ACHN (cell line): ENCODE measurements around the gene FHAD1.

Experiments used
- DNase-seq: peaks from one replicate; pipeline ENCODE4 v3.0.0-alpha.2; 2015
- in situ Hi-C: cut with HindIII; loops from 2 replicates; pipeline ENCODE4 v1.10.0; 2017; ENCODE audit warnings: low sequenced_read_pairs, low pct_ligation_motif_present, low pct_unique_long_range_greater_than_20kb

The FHAD1 gene

DNA sequence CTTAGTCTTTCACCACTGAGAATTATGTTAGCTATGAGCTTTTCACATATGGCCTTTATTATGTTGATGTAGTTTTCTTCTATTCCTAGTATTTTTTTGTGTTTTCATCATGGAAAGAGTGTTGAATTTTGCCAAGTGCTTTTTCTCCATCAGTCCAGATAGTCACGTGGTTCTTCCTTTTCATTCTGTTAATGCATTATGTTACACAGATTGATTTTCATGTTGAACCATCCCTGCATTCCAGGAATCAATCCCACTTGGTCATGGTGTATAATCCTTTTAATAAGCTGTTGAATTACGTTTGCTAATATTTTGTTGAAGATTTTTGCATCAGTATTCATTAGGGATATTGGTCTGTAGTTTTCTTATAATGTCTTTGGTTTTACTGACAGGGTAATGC, 17.7 kb downstream of the FHAD1 start:
- DNase-seq = no peak
- in situ Hi-C loops = no loop called here

DNA sequence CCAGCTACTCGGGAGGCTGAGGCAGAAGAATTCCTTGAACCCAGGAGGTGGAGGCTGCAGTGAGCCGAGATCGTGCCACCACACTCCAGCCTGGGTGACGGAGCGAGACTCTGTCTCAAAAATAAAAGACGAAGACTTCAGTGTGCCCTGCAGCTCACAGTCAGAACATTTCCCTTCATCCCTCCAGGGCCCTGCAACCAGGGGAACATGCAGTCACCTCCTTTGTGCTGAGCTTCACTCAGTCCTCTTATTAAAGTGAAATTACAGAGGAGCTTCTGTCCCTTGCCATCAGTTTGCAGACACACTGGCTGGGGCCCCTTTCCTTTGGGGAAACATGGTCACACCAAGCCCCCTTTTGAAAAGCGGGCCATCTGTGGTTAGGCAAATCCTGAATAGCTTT, 24.2 kb downstream of the FHAD1 start:
- in situ Hi-C loops = no loop called here
- DNase-seq = no peak

DNA sequence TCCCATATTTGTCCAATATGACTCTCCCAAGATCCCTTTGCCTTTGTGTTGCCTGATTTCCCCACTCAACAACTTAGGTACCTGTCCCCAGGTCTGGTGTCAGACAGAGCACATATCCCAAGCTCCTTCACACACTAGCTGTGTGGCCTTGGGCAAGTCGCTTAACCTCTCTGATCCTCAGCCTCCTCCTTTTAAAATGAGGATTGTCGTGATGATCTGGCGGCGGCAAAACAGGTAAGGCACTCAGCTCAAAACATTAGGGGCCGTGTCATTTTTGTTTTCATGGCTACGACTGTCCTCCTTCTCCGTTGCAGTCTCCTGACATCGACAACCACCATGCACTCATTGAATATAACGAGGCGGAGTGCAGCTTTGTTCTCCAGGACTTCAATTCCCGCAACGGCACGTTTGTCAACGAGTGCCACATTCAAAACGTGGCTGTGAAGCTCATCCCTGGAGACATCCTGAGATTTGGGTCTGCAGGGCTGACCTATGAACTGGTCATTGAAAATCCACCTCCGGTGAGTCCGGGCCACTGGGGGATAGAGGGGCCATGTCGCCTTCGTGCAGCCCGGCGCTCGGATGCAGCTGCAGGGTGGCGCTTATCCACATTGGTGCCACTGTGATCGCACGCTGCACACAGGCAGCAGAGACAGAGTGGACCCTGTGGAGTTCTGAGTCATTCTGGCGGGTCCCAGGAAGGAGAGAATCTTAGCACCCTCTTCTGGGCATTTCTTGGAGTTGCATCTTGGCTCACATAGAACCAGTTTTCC, 25.2 kb downstream of the FHAD1 start:
- peak; percentile 76 for DNase-seq
- in situ Hi-C loops = no loop called here

DNA sequence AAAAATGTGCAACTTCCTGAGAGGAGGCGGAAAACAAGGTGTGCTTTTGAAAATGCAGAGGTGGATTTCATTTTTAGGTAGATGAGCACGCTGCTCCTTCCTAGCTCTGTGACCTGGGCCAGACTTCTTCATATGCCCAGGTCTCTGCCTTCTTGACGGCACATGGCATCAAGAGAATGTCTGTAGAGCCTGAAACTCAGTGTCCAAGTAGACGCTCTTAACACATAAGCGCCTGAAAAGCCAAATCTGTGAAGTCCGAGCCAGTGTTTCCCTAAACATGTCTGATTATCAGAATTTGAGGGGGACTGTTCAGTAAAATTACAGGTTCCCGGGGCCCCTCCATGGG, 25.7 kb downstream of the FHAD1 start:
- in situ Hi-C loops = no loop called here
- no peak for DNase-seq

DNA sequence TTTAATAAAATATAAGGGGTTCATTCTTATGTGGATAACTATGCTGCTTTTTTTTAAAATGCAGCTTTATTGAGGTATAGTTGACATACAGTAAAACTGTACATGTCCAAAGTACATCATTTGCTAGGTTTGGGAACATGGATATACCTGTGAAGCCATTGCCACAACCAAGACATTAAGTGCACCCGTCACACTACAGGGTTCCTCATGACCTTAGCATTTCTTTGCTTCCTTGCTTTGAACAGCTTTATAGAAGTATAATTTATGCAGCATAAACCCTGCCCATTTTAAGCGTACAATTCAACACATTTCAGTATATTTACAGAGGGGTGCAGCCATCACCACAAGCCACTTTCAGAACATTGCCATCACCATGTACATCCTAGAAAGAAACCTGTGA, 26.3 kb downstream of the FHAD1 start:
- in situ Hi-C loops = no loop called here
- no peak for DNase-seq

DNA sequence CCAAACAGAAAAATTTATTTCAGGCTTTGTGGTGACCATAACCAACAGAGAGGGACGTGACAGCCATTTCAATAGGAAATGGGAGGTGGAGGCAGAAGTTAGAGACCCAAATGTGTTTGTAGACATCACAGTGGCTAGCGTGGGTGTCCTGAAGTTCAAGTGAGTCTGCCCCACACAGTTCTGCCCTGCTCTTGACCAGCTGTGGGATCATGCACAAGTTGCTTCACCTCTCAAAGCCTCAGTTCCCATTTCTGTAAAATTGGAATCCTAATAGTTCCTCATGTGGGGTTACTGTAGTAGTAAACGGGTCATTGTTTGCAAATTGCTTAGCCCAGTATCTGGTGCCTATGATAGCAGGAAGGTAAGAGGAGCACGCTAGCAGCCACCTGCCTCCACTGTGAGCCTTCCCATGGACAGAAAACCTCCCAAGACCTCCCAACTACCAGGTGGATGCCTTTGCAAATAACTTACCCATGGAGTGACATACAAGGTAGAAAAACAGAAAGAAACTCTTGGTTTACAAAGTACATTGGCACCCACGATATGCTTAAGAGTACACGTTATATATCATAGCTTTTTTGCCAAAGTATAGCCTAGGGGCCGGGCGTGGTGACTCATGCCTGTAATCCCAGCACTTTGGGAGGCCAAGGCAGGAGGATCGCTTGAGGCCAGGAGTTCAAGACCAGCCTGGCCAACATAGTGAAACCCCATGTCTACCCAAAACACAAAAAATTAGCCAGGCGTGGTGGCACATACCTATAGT, 29.1 kb downstream of the FHAD1 start:
- no peak for DNase-seq
- in situ Hi-C loops = no loop called here

DNA sequence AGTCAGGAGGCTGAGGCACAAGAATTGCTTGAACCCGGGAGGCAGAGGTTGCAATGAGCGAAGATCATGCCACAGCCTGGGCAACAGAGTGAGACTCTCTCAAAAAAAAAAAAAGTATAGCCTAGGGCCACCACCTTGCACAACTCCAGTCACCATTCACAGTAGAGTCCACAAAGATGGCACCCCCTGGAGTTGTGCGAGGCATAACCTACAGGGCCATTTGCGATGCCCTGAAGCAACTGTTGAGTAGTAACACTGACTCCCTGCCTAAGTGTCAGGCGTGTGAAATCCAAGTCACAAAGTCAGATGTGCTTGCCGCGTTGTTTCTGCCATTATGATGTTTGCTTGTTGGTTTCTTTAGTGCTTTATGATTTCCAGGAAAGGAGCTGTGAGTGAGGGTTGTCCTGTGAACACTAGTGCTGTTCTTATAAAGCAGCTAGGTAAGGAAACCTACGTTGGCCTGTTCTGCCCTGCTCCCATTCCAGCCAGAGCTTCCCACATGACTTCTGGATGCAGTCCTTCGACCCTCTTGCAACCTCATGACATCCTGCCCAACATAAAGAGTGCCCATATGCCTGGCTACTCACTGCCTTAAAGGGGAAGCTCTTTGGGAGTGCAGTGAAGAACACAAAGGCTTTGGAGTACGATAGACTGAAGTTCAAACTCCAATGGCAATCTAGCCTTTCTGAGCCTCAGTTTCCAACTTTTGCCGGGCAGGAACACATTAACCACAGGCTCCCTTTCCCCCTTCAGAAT, 29.8 kb downstream of the FHAD1 start:
- DNase-seq = no peak
- in situ Hi-C loops = no loop called here

DNA sequence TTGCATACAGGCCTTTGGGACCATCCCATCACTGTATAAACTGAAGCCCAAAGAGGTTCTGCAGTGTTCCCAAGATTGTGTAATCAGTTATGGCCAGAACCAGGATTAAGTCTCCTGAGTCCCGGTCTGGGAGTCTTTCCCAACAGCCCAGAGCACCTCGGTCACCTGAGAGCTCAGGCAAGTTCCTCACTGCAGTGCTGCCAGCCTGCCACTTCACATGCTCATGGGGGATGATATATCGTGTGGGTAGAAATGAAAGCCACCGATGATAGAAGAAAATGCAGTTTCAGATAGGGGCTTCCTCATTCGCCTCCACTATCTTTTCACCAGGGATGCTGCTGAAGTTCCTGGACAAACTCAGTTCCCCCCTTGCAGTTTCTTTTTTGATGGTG, 30.4 kb downstream of the FHAD1 start:
- DNase-seq = no peak
- in situ Hi-C loops = no loop called here

DNA sequence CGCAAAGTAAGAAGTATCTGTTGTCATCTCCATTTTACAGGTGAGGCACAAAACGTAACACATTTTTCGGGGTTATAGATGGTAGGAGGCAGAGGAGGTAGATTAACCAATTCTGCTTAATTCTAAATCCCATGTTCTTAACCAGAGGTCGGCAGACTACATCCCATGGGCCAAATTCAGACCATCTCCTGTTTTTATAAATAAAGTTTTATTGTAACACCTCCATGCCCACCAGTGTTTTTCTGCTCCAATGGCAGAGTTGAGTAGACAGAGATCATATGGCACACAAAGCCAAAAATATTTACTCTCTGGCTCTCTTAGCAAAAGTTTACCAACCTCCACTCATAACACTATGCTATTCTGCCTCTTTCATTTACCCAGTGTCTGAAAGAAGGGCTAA, 30.9 kb downstream of the FHAD1 start:
- in situ Hi-C loops = no loop called here

DNA sequence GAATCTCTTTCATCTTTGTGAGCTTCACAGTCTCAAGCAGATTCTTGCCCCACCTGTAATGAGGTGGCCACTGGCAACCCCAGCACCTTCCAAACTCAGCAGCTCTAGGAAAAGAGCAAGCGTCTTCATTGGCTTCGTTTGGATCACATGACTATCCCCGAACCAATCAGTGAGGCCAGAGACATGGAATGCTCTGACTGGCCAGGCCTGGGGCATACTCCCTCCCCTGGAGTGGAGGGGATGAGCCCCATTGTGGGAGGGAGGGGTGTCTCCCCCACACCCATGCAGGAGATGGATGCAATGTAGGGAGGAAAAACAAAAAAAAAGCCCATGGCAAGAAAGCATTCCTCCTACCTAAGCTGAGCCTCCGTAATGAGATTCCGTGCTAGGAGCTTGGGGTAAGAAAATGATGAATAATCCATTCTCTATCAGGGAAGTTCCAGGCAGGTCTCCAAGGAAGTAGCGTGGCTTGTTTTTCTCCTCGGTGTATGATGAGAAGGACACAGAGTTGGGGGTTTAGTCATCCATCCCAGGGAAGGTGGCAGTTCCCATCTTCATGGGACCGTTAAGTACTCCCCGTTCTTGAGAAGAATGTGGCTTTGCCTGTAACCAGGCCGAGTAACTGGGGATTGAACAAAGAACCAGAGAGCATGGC, 32.7 kb downstream of the FHAD1 start:
- in situ Hi-C loops = no loop called here
- DNase-seq = no peak

More for the DNA sequence above, 30.9 kb downstream of the FHAD1 start:
- DNase-seq = no peak

DNA sequence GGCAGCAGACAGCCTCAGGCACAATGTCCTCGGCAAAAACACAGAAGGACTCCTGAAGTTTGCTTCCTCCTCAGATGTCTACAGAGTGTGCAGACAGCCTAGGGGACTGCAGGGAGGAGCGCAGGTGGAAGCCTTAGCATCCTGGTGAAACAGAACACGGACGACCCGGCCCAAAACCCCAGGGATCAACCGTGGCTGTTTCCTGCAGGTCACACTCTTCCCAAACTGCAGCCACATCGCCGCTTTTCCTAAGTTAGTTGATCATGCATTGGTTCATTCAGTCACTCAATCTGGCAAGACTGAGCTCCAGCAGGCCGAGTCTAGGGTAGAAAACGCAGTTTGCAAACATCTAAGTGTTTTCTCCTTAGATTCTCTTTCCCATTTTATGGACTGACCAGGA, 33.4 kb downstream of the FHAD1 start:
- DNase-seq = no peak
- in situ Hi-C loops = no loop called here

DNA sequence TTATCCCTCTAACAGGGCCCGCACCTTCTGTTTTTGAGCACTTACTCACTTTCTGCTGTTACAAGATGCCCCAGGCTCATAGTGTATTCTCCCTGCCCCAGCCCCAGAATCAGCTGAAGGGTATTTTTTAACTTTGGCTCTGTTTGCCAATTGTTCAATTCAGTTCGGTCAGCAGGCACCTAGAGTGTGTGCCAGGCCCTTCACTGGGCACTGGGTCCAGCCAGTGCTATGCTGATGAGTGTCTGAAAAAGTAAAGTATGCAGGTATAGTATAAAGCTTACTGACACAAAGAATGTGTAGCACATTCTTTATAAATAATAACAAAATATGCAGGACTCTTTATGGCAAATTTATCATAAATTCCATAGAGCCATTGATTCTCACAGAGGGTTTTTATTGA, 35.0 kb downstream of the FHAD1 start:
- no peak for DNase-seq
- in situ Hi-C loops = no loop called here

DNA sequence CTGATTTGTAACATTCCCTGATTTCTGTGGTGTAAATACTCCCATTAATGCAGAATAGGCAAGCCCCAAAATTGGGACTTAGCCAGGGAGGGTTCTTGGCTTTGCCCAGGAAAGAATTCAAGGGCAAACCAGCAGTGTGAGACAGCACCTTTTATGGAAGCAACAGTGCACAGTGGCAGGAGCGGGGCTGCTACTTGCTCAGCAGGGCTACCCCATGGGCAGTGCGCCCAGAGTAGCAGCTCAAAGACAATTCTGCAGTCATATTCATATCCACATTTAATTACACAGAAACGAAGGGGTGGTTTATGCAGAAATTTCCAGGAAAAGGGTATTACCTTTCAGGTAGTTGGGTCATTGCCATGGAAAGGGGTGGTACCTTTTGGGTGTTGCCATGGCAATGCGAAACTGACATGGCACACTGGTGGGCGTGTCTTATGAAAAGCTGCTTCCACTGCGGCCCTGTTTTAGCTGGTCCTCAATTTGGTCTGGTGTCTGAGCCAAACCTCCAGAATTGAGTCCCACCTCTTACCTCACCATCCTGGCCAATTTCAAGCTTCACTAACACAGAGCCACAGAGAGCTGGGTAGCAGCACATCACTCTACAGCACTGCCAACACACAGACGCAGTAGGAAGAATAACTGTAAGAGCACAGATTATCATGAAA, 35.9 kb downstream of the FHAD1 start:
- DNase-seq = no peak
- in situ Hi-C loops = no loop called here

DNA sequence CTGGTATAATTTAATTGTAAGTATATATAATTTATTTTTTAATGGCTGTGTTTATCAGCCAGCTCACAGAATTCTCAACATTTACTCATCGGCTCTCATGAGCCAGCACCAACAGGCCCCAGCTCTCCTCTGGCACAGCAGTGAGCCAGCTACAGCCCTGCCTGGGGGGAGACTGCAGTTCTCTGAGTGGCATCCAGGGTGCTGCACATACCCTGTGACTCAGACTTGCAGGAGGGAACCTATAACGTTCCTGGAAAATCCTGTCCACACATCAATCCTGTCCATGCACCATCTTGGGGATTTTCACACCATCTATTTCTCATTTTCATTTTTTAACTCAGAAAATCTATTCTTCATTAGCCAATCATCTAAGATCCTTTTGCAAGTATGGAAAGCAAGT, 36.5 kb downstream of the FHAD1 start:
- in situ Hi-C loops = no loop called here
- DNase-seq = peak; percentile 24

DNA sequence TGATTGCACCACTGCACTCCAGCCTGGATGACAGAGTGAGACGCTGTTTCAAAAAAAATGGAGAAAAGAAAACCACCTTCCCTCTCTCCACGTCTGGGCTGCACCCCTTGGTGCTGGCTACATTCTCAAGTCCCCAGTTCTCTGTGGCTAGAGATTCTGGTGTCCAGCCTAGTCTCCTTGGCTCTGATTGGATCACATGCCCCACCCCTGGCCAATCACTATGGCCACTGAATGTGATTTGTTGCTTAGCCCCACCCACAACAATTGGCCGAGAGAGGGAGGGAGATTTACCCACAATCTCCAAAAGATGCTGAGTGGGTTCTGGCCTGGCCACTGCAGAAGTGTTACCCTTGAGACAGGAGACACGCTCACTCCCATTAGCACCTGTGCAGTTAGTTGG, 39.4 kb downstream of the FHAD1 start:
- no peak for DNase-seq
- in situ Hi-C loops = no loop called here

DNA sequence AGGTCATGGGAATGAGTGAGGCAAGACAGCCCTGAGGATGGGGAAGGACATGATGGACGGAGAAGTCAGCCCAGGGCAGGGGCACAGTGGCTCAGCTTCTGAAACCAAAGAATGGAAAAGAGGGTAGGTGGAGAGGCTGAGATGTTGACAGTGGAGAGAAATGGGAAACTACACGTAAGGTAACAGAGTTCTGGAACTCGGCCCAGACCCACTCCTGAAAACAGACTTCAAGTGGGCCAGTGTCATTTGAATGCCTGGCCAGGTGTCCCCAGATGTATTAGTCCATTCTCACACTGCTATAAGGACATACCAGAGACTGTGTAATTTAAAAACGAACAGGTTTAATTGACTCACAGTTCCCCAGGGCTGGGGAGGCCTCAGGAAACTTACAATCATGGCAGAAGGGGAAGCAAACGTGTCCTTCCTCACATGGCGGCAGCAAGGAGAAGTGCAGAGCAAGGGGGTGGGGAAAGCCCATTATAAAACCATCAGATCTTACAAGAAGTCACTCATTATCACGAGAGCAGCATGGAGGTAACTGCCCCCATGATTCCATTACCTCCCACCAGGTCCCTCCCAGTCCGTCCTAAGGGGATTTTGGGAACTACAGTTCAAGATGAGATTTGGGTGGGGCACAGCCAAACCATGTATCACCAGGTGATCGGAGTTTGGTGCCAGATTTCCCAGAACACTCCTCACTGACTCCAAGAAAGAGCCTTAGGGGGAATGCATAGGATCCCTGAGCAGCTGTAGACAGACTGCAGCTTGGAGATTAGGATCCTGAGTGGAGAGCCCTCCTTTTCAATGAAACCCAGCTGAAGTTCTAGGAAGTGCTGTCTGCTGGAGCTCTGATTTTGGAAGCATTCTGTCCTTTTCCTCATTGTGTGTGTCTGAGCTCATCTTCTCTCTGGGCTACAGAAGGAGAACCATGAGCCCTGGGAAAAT, 40.3 kb downstream of the FHAD1 start:
- in situ Hi-C loops = no loop called here
- DNase-seq = no peak

DNA sequence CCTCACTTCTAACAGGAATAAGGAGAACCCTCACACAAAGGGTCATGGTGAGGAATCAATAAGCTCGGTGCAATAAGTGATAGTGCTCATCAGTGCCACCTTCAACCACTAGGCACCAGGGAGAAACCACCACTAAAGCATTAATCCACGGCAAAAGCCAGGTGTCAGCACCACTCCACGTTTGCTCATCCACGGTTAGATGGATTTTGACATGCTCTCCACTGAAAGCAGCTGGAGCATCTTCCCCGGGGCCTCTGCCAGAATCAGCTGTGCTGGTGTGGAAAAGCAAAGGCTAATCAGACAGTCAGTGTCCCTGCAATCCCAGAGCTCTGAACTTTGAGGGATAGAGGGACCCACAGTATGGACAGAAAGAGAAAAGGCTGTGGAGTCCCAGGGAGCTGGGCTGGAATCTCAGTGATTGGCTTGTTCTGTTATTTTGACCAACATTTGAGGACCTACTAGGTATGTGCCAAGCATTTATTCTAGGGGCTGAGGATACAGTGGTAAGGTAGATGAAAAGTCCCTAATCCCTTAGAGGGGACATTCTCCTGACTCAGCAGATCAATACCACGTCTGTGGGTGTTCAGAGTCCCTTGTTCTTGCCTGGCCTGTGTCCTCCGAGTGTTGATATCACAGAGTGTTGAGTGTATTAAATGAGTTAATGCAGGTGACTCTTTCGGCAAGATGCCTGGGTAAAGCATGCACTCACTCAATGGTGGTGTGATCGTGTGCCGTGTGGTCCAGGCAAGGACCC, 41.3 kb downstream of the FHAD1 start:
- in situ Hi-C loops = no loop called here
- peak; percentile 3 for DNase-seq
